Hepatocyte (in vitro differentiated cells): ENCODE measurements around the gene PDLIM5.

Experiments used
- CTCF ChIP-seq: fragments of 200-600 bp; sonication (generic); IDR thresholded peaks from 2 replicates; pipeline ENCODE4 v1.5.1; 2016; ENCODE audit warnings: antibody characterized with exemption, mild to moderate bottlenecking; ENCODE audit not compliant: poor library complexity
- EZH2 ChIP-seq: fragments of 200-600 bp; sonication (generic); IDR thresholded peaks from 2 replicates; pipeline ENCODE4 v1.6.1; 2016; ENCODE audit warnings: antibody characterized with exemption, mild to moderate bottlenecking, borderline replicate concordance

DNA sequence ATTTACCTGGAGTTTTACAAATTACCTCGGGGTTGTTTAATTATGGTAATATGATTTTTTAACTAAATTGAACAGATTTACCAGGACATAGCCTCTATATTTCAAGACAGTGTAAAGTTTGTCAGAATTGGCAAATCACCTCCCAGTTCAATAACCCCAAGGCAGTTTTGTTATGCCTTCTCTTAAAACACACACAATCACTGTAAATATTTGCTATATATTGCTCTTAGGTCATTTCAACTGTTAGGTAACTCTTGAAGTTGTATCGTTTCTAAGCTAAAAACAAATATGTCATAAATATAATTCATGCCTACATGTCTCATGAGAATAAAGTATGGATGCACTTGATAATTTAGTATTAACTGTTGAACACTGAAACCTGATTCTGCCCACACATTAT, 24.1 kb downstream of the PDLIM5 start:
- no peak for TF ChIP-seq CTCF
- TF ChIP-seq EZH2: no peak
